Smooth muscle cell (in vitro differentiated cells): ENCODE results near the gene ETS1. TPM values are rescaled to one million over a fixed set of nuclear protein-coding genes. Genes with fewer than 3 reads are reported as not detected.
"Not testable (repeated sequence)": the region's sequence is repeated elsewhere in the genome, so short reads cannot be mapped to it uniquely, and the experiment has no call there.

Source experiments
- DNase-seq: peaks from one replicate; lab custom pipeline; 2025; ENCODE audit not compliant: unreplicated experiment; lab: John Stamatoyannopoulos, UW
- H2AFZ ChIP-seq: fragments of 200-600 bp; sonication (generic); 2 replicates; pipeline ENCODE4 v1.6.0; 2016; ENCODE audit warnings: antibody characterized with exemption, low read depth, mild to moderate bottlenecking
- H3F3A ChIP-seq: fragments of 200-600 bp; sonication (generic); 2 replicates; pipeline ENCODE4 v1.6.0; 2017; ENCODE audit warnings: antibody characterized with exemption, low read depth
- H3K27ac ChIP-seq: fragments of 200-600 bp; sonication (generic); 2 replicates; pipeline ENCODE4 v1.5.1; 2016; ENCODE audit warnings: low read depth, mild to moderate bottlenecking
- H3K27me3 ChIP-seq: fragments of 200-600 bp; sonication (generic); 2 replicates; pipeline ENCODE4 v1.6.1; 2016; ENCODE audit warnings: low read depth, mild to moderate bottlenecking
- H3K36me3 ChIP-seq: fragments of 200-600 bp; sonication (generic); 2 replicates; pipeline ENCODE4 v1.5.1; 2016; ENCODE audit warnings: low read depth
- H3K4me1 ChIP-seq: fragments of 200-600 bp; sonication (generic); 2 replicates; pipeline ENCODE4 v1.5.1; 2016; ENCODE audit warnings: low read depth
- H3K4me2 ChIP-seq: fragments of 200-600 bp; sonication (generic); 2 replicates; pipeline ENCODE4 v1.6.0; 2016; ENCODE audit warnings: mild to moderate bottlenecking
- H3K4me3 ChIP-seq: fragments of 200-600 bp; sonication (generic); 2 replicates; pipeline ENCODE4 v1.5.1; 2016; ENCODE audit warnings: mild to moderate bottlenecking
- H3K79me2 ChIP-seq: fragments of 200-600 bp; sonication (generic); 2 replicates; pipeline ENCODE4 v1.6.0; 2016; ENCODE audit warnings: low read depth, mild to moderate bottlenecking
- H3K9ac ChIP-seq: fragments of 200-600 bp; sonication (generic); 2 replicates; pipeline ENCODE4 v1.6.0; 2016; ENCODE audit warnings: low read depth
- H3K9me3 ChIP-seq: fragments of 200-600 bp; sonication (generic); replicated peaks from 2 replicates; pipeline ENCODE4 v1.5.1; 2016; ENCODE audit warnings: low read depth
- H4K20me1 ChIP-seq: fragments of 200-600 bp; sonication (generic); 2 replicates; pipeline ENCODE4 v1.6.0; 2016; ENCODE audit warnings: low read depth
- CTCF ChIP-seq: fragments of 200-600 bp; sonication (generic); IDR thresholded peaks from 2 replicates; pipeline ENCODE4 v1.5.1; 2017; ENCODE audit warnings: borderline replicate concordance, mild to moderate bottlenecking, antibody characterized with exemption; ENCODE audit not compliant: insufficient read depth, poor library complexity, severe bottlenecking
- WGBS: methylation state at CpG from one replicate; pipeline ENCODE4 v1.1.7; 2016; ENCODE audit warnings: low lambda C conversion rate; 5-methylcytosine and 5-hydroxymethylcytosine counted together
- polyA plus RNA-seq: library from polyadenylated mRNA; unstranded; fragments of >200 nt; fragmentation: Nextera tagmentation; extraction: Ambion mirVana; gene quantifications from 2 replicates; pipeline ENCODE4 v1.2.1, GENCODE V29; 2016
- total RNA-seq: library from RNA; depleted of rRNA; stranded (reverse); fragments of >200 nt; gene quantifications from 2 replicates; pipeline ENCODE4 v1.2.3, GENCODE V29; 2014

The ETS1 gene
- total and polyA plus RNA-seq, 2 experiments from 2014 or later = 4.1 to 22.8 TPM

- DNase-seq = no peak
- H3K4me3 ChIP-seq = peak overlapping the region; percentile 12
- WGBS = 73% methylated on average over 7 of the region's 7 CpGs
- no peak overlapping the region for H2AFZ ChIP-seq
- H3K4me1 ChIP-seq = peaks cover 5% of the 10 kb centered on the region
- peak overlapping the region; percentile 68 for H3K9ac ChIP-seq
- no peaks in the 10 kb centered on the region for H3K36me3 ChIP-seq
- H3K27me3 ChIP-seq = no peaks in the 10 kb centered on the region
- H3K9me3 ChIP-seq = no peaks in the 10 kb centered on the region
- no peaks in the 10 kb centered on the region for H4K20me1 ChIP-seq
- no peak for TF ChIP-seq CTCF
- no peaks in the 10 kb centered on the region for H3F3A ChIP-seq
- peak overlapping the region; percentile 93 for H3K27ac ChIP-seq
- no peaks in the 10 kb centered on the region for H3K79me2 ChIP-seq
- H3K4me2 ChIP-seq = peak overlapping the region; percentile 36
These were observed 139.0 kb downstream of the ETS1 start for GRCh38 chr11:128448200-128448886.

GRCh38 chr11:128447233-128447632 is 140.1 kb downstream of the ETS1 start:
- DNase-seq = no peak
- Histone ChIP-seq H3F3A (no peaks in the 10 kb centered on the region), H3K9me3 (no peaks in the 10 kb centered on the region), H3K9ac (no peak overlapping the region), H3K36me3 (no peaks in the 10 kb centered on the region), H3K4me2 (no peak overlapping the region), H3K27me3 (no peaks in the 10 kb centered on the region), H3K79me2 (no peaks in the 10 kb centered on the region), H3K4me3 (no peak overlapping the region), H4K20me1 (no peaks in the 10 kb centered on the region), H2AFZ (no peak overlapping the region), H3K27ac (peak overlapping the region; percentile 93), H3K4me1 (no peaks in the 10 kb centered on the region)
- 96% methylated on average over 4 of the region's 4 CpGs for WGBS
- TF ChIP-seq CTCF = no peak

- H4K20me1 ChIP-seq, H3K36me3 ChIP-seq, H3K4me3 ChIP-seq, H3K79me2 ChIP-seq, H3F3A ChIP-seq, H3K9me3 ChIP-seq, H3K27me3 ChIP-seq, H3K9ac ChIP-seq, H2AFZ ChIP-seq, H3K4me1 ChIP-seq, DNase-seq, H3K27ac ChIP-seq, H3K4me2 ChIP-seq: not testable (repeated sequence)
- 88% methylated on average over 1 of the region's 1 CpG for WGBS
These were observed 141.4 kb downstream of the ETS1 start for GRCh38 chr11:128445921-128446320.

- DNase-seq = no peak
- Histone ChIP-seq H3K36me3 (no peaks in the 10 kb centered on the region), H3K27ac (no peak overlapping the region), H3K9me3 (no peaks in the 10 kb centered on the region), H3K27me3 (no peaks in the 10 kb centered on the region), H3K79me2 (no peaks in the 10 kb centered on the region), H3K4me2 (no peak overlapping the region), H3K4me1 (no peaks in the 10 kb centered on the region), H2AFZ (no peak overlapping the region), H3K9ac (no peak overlapping the region), H3F3A (no peaks in the 10 kb centered on the region), H3K4me3 (no peak overlapping the region), H4K20me1 (no peaks in the 10 kb centered on the region)
- WGBS = 84% methylated on average over 2 of the region's 2 CpGs
- TF ChIP-seq CTCF = no peak
These were observed 150.2 kb downstream of the ETS1 start for GRCh38 chr11:128437136-128437535.
